ENCODE measurements around the gene RAD51B. TPM values are rescaled to one million over a fixed set of nuclear protein-coding genes. Genes with fewer than 3 reads are reported as not detected.

The RAD51B gene
- total RNA-seq, 1 experiment from 2014 or later = 20.0 TPM

- H3K9ac ChIP-seq (ENCODE audit: low read length) = no peak overlapping the region
- no peak for ATAC-seq
- no peaks in the 10 kb centered on the region for H4K20me1 ChIP-seq (ENCODE audit: insufficient read depth)
- peaks cover 0 to under 1% of the 10 kb centered on the region in 2 experiments; a peak in 1 of 4 replicates for H3K9me3 ChIP-seq (ENCODE audit: control insufficient read depth in 1 of 2, insufficient read depth in 1 of 2, low read depth in 1 of 2, low read length in 2 of 2)
- BruUV-seq (replicated peaks) = no TSS peak
- no peak overlapping the region for H3K4me2 ChIP-seq (ENCODE audit: low read length)
- no peaks in the 10 kb centered on the region for H3K36me3 ChIP-seq (ENCODE audit: control insufficient read depth in 1 of 2, insufficient read depth in 2 of 2, low read length in 2 of 2)
- TF ChIP-seq SRF (IDR thresholded peaks at IDR 0.05; ENCODE audit: low read depth) = no peak
- no peak for TF ChIP-seq RAD21 (IDR thresholded peaks at IDR 0.05; ENCODE audit: low read depth)
- no peak for TF ChIP-seq CEBPB (IDR thresholded peaks at IDR 0.05; ENCODE audit: low read depth)
- no peak for TF ChIP-seq CTCF (IDR thresholded peaks at IDR 0.05 in 2 of 3, conservative IDR thresholded peaks at IDR 0.05 in 1 of 3; ENCODE audit: borderline replicate concordance in 1 of 3, insufficient read depth in 1 of 3, low read depth in 2 of 3, low read length in 2 of 3)
- no peak for TF ChIP-seq ZNF274 (IDR thresholded peaks at IDR 0.05; ENCODE audit: low read depth, low read length)
- TF ChIP-seq EZH2phosphoT487 (IDR thresholded peaks at IDR 0.05; ENCODE audit: borderline replicate concordance) = no peak
- no peak for TF ChIP-seq ZFX (IDR thresholded peaks at IDR 0.05)
- TF ChIP-seq JUND (IDR thresholded peaks at IDR 0.05) = no peak
- no peak for TF ChIP-seq SP1 (IDR thresholded peaks at IDR 0.05; ENCODE audit: low read depth)
- TF ChIP-seq EGR1 (IDR thresholded peaks at IDR 0.05; ENCODE audit: low read depth) = no peak
- TF ChIP-seq TCF7L2 (IDR thresholded peaks at IDR 0.05; ENCODE audit: borderline replicate concordance, extremely low read depth, insufficient read depth, insufficient read length) = no peak
- TF ChIP-seq SIN3A (IDR thresholded peaks at IDR 0.05; ENCODE audit: low read depth) = no peak
- TF ChIP-seq ATF3 (IDR thresholded peaks at IDR 0.05) = no peak
- TF ChIP-seq EZH2 (IDR thresholded peaks at IDR 0.05) = no peak
- ChIA-PET CTCF (no interaction called here), RAD21 (ENCODE audit: low non-redundant PET in 1 of 2, low total read pairs in 2 of 2, uncharacterized antibody in 2 of 2, unreplicated experiment in 2 of 2) (no interaction called here), POLR2A (no interaction called here)
- H3K4me1 ChIP-seq (ENCODE audit: control insufficient read depth in 1 of 2, insufficient read depth in 2 of 2, low read length in 2 of 2) = peaks cover 0 to 11% of the 10 kb centered on the region in 2 experiments; a peak in 3 of 4 replicates
- no peaks in the 10 kb centered on the region for H3K79me2 ChIP-seq (ENCODE audit: insufficient read depth, low read length)
- H3K27me3 ChIP-seq (ENCODE audit: insufficient read depth, low read length) = no peaks in the 10 kb centered on the region
- no peak overlapping the region for H2AFZ ChIP-seq (ENCODE audit: low read depth, low read length, poor library complexity, severe bottlenecking)
- H3K27ac ChIP-seq (ENCODE audit: low read depth, low read length) = no peak overlapping the region; the same call in 1 of the 2 replicates
- no peaks in the 10 kb centered on the region for H3K9me2 ChIP-seq (ENCODE audit: insufficient read depth)
- no peak overlapping the region for H3K4me3 ChIP-seq (replicated peaks in 1 of 2; ENCODE audit: low read depth in 1 of 2, low read length in 2 of 2)
- no peak for DNase-seq (ENCODE audit: low read depth, low spot score)
- intact Hi-C loops (cut with micrococcal nuclease) = no loop called here
Measured at GRCh38 chr14:68034896-68035295, 215.3 kb downstream of the RAD51B start.

All from HCT116 (cell line).